ENCODE results near the gene OTX2. TPM values are rescaled to one million over a fixed set of nuclear protein-coding genes. Genes with fewer than 3 reads are reported as not detected.

The OTX2 gene
- polyA plus RNA-seq, 2 of the 4 experiments (the other 2 are of a cell fraction) = not detected

Small RNAs within 50 kb of the gene (small RNA-seq; reads per million reads assigned to genes)
- gene RN7SL461P (0 reads per million in 6 experiments), gene RNU6-1204P (0 reads per million in 6 experiments)

Other genes with a start within 250 kb of the OTX2 start
- 15.3 and 17.6 TPM in 2 replicates for gene TMEM260, start 230.7 kb downstream of the OTX2 start, polyA plus RNA-seq (2011; rRNA removed)
- gene TMEM260, start 230.7 kb downstream of the OTX2 start, polyA plus RNA-seq (2017; fragmentation: RNase III; extraction: RNeasy Plus Mini Kit Qiagen cat#74134 plus additional on column Dnase treatment) = 6.1 to 7.2 TPM (median 6.2 TPM) in 3 replicates